ENCODE results near the gene APOM. TPM values are rescaled to one million over a fixed set of nuclear protein-coding genes. Genes with fewer than 3 reads are reported as not detected.

Gene APOM
- total RNA-seq, 1 donor from 2014 or later: not detected

DNA sequence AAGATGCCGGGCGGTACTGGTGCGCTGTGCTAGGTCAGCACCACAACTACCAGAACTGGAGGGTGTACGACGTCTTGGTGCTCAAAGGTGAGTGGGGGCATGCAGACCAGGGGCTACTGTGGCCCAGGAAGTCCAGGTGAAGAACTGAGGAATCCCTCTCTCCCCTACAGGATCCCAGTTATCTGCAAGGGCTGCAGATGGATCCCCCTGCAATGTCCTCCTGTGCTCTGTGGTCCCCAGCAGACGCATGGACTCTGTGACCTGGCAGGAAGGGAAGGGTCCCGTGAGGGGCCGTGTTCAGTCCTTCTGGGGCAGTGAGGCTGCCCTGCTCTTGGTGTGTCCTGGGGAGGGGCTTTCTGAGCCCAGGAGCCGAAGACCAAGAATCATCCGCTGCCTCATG is 52.0 kb downstream of the APOM start:
- DNase-seq: no peak

Small RNA genes within 50 kb of the gene (small RNA-seq; reads per million reads assigned to genes)
- gene MIR4646 (ENCODE audit: low replicate concordance): not detected
- not detected for gene MIR6832 (ENCODE audit: low replicate concordance)
- not detected for gene RF00019 (ENCODE audit: low replicate concordance)
- 3.8 reads per million, percentile 91 among the genes with 10 or more reads in this experiment for gene SNORA38 (ENCODE audit: low replicate concordance)
- gene UQCRHP1 (ENCODE audit: low replicate concordance): not detected

Other genes with a start within 250 kb of the APOM start
- gene MICB, start 157.7 kb upstream of the APOM start, total RNA-seq: 3.9 TPM
- not detected for gene MCCD1, start 126.9 kb upstream of the APOM start, total RNA-seq
- 319 TPM for gene DDX39B, start 113.9 kb upstream of the APOM start, total RNA-seq
- gene ATP6V1G2, start 109.3 kb upstream of the APOM start, total RNA-seq: 1.3 TPM
- 11.4 TPM for gene NFKBIL1, start 108.3 kb upstream of the APOM start, total RNA-seq
- gene LTA, start 83.6 kb upstream of the APOM start, total RNA-seq: not detected
- not detected for gene TNF, start 80.3 kb upstream of the APOM start, total RNA-seq
- gene LTB, start 73.5 kb upstream of the APOM start, total RNA-seq: 1.7 TPM
- 1.5 TPM for gene LST1, start 69.6 kb upstream of the APOM start, total RNA-seq
- gene NCR3, start 62.9 kb upstream of the APOM start, total RNA-seq: not detected
- gene AIF1, start 40.7 kb upstream of the APOM start, total RNA-seq: 10.9 TPM
- 66.1 TPM for gene PRRC2A, start 35.2 kb upstream of the APOM start, total RNA-seq
- gene BAG6, start 3.2 kb upstream of the APOM start, total RNA-seq: 154 TPM
- 20.8 TPM for gene C6orf47, start 4.9 kb downstream of the APOM start, total RNA-seq
- gene GPANK1, start 9.1 kb downstream of the APOM start, total RNA-seq: 18.0 TPM
- 92.1 TPM for gene CSNK2B, start 10.2 kb downstream of the APOM start, total RNA-seq
- 2.6 TPM for gene LY6G5B, start 14.1 kb downstream of the APOM start, total RNA-seq
- not detected for gene LY6G5C, start 25.2 kb downstream of the APOM start, total RNA-seq
- 46.2 TPM for gene ABHD16A, start 47.4 kb downstream of the APOM start, total RNA-seq
- gene LY6G6F, start 51.0 kb downstream of the APOM start, total RNA-seq: 0.82 TPM
- not detected for gene LY6G6D, start 59.5 kb downstream of the APOM start, total RNA-seq
- 1.1 TPM for gene LY6G6C, start 65.9 kb downstream of the APOM start, total RNA-seq
- not detected for gene MPIG6B, start 67.5 kb downstream of the APOM start, total RNA-seq
- gene DDAH2, start 73.4 kb downstream of the APOM start, total RNA-seq: 114 TPM
- 131 TPM for gene CLIC1, start 80.6 kb downstream of the APOM start, total RNA-seq
- gene MSH5, start 84.1 kb downstream of the APOM start, total RNA-seq: 9.6 TPM
- gene SAPCD1, start 106.8 kb downstream of the APOM start, total RNA-seq: not detected
- gene VWA7, start 121.4 kb downstream of the APOM start, total RNA-seq: 2.3 TPM
- 42.5 TPM for gene VARS1, start 139.9 kb downstream of the APOM start, total RNA-seq
- 20.8 TPM for gene LSM2, start 151.1 kb downstream of the APOM start, total RNA-seq
- gene HSPA1L, start 159.4 kb downstream of the APOM start, total RNA-seq: 4.5 TPM
- gene HSPA1A, start 159.6 kb downstream of the APOM start, total RNA-seq: 698 TPM
- 827 TPM for gene HSPA1B, start 171.8 kb downstream of the APOM start, total RNA-seq
- 25.6 TPM for gene NEU1, start 206.9 kb downstream of the APOM start, total RNA-seq
- gene SLC44A4, start 223.1 kb downstream of the APOM start, total RNA-seq: 1.7 TPM
- 37.4 TPM for gene EHMT2, start 241.8 kb downstream of the APOM start, total RNA-seq
- 5.7 TPM for gene ZBTB12, start 246.2 kb downstream of the APOM start, total RNA-seq

Measured in tongue (tissue), 3 donors.